SK-N-SH (cell line): ENCODE measurements around the gene CDH4. TPM values are rescaled to one million over a fixed set of nuclear protein-coding genes. Genes with fewer than 3 reads are reported as not detected.

Source experiments
- CTCF ChIA-PET: fragments of 300-600, 350-600 bp; formaldehyde crosslinking; extraction: SDS; loops from one replicate; lab custom pipeline; 2021; lab: Yijun Ruan, JAX
- POLR2A ChIA-PET: fragments of 350-600 bp; sonication (Branson Sonifier 250); formaldehyde crosslinking; extraction: SDS; loops from one replicate; lab custom pipeline; 2020; ENCODE audit warnings: antibody characterized with exemption, inconsistent platforms; lab: Yijun Ruan, JAX
- DNase-seq: peaks from one replicate; pipeline ENCODE4 v3.0.0; 2012
- H2AFZ ChIP-seq: fragments of 200-600 bp; sonication (generic); 2 replicates; pipeline ENCODE4 v1.8.1; 2016; ENCODE audit warnings: antibody characterized with exemption, mild to moderate bottlenecking, low read depth
- H3F3A ChIP-seq: fragments of 200-600 bp; sonication (generic); replicated peaks from 2 replicates; pipeline ENCODE3; 2016; ENCODE audit warnings: antibody characterized with exemption, mild to moderate bottlenecking; ENCODE audit not compliant: insufficient read depth
- H3K27ac ChIP-seq, 2 experiments: fragments of 200-500 bp in 1 of 2; fragments of 200-600 bp in 1 of 2; sonication (Bioruptor generic) in 1 of 2; sonication (generic), shearing (Covaris generic) in 1 of 2; 2 replicates each; pipeline versions ENCODE4 v1.5.1 to v1.6.1; 2014 to 2016; ENCODE audit warnings: low read depth in 2 of 2, inconsistent platforms in 1 of 2, low read length in 1 of 2, mild to moderate bottlenecking in 1 of 2, mixed read lengths in 1 of 2
- H3K27me3 ChIP-seq: fragments of 200-600 bp; sonication (generic), shearing (Covaris generic); 2 replicates; pipeline ENCODE4 v1.6.1; 2016; ENCODE audit warnings: mixed run types; ENCODE audit not compliant: insufficient read depth
- H3K36me3 ChIP-seq, 2 experiments: fragments of 200-500 bp in 1 of 2; fragments of 200-600 bp in 1 of 2; sonication (Bioruptor generic) in 1 of 2; sonication (generic) in 1 of 2; replicated peaks in 1 of 2; 2 replicates each; pipeline versions ENCODE3 to v1.5.1; 2014 to 2016; ENCODE audit warnings: low read length in 1 of 2, mild to moderate bottlenecking in 1 of 2; ENCODE audit not compliant: insufficient read depth in 2 of 2, control insufficient read depth in 1 of 2
- H3K4me1 ChIP-seq, 2 experiments: fragments of 200-500 bp in 1 of 2; fragments of 200-600 bp in 1 of 2; sonication (Bioruptor generic) in 1 of 2; sonication (generic), shearing (Covaris generic) in 1 of 2; 2 replicates each; pipeline versions ENCODE4 v1.5.1 to v1.6.1; 2014 to 2016; ENCODE audit warnings: low read depth in 1 of 2, low read length in 1 of 2, mixed run types in 1 of 2; ENCODE audit not compliant: insufficient read depth in 2 of 2, control insufficient read depth in 1 of 2
- H3K4me2 ChIP-seq: fragments of 200-600 bp; sonication (generic), shearing (Covaris generic); 2 replicates; pipeline ENCODE4 v1.6.1; 2017; ENCODE audit warnings: mixed run types
- H3K4me3 ChIP-seq, 2 experiments: fragments of 200-500 bp in 1 of 2; fragments of 200-600 bp in 1 of 2; sonication (Bioruptor generic) in 1 of 2; sonication (generic), shearing (Covaris generic) in 1 of 2; 2 replicates each; pipeline versions ENCODE4 v1.5.1 to v1.8.1; 2014 to 2016; ENCODE audit warnings: low read depth in 2 of 2, inconsistent platforms in 1 of 2, low read length in 1 of 2, mild to moderate bottlenecking in 1 of 2, mixed read lengths in 1 of 2, moderate library complexity in 1 of 2
- H3K79me2 ChIP-seq: fragments of 200-600 bp; sonication (generic); 2 replicates; pipeline ENCODE4 v1.8.1; 2017; ENCODE audit warnings: mild to moderate bottlenecking; ENCODE audit not compliant: insufficient read depth
- H3K9ac ChIP-seq: fragments of 200-600 bp; sonication (generic); 2 replicates; pipeline ENCODE4 v1.6.1; 2017; ENCODE audit warnings: mixed run types
- H3K9me2 ChIP-seq: fragments of 200-600 bp; sonication (generic); 2 replicates; pipeline ENCODE4 v1.6.1; 2017; ENCODE audit warnings: mixed run types
- H3K9me3 ChIP-seq: fragments of 200-600 bp; sonication (generic); 2 replicates; pipeline ENCODE4 v1.6.1; 2017; ENCODE audit warnings: mixed run types, mild to moderate bottlenecking, moderate library complexity
- H4K20me1 ChIP-seq: fragments of 200-600 bp; sonication (generic); 2 replicates; pipeline ENCODE4 v1.6.1; 2017; ENCODE audit warnings: mild to moderate bottlenecking, mixed run types; ENCODE audit not compliant: insufficient read depth
- CHD2 ChIP-seq: fragments of 150-350 bp; IDR thresholded peaks from 2 replicates; pipeline ENCODE4 v1.6.1; 2018; ENCODE audit warnings: low read length; ENCODE audit not compliant: partially characterized antibody
- EP300 ChIP-seq, 2 experiments: IDR thresholded peaks; 2 replicates each; pipeline versions ENCODE4 v1.4.0 to v1.6.1; 2012; ENCODE audit warnings: borderline replicate concordance in 1 of 2, low read depth in 1 of 2, low read length in 1 of 2
- FOXJ3 ChIP-seq: sonication (generic); formaldehyde crosslinking; IDR thresholded peaks from 2 replicates; pipeline ENCODE4 v1.5.1; 2020; ENCODE audit warnings: mild to moderate bottlenecking, missing genetic modification reagents
- MEF2A ChIP-seq: IDR thresholded peaks from 2 replicates; pipeline ENCODE4 v1.4.0; 2012; ENCODE audit warnings: low read depth, borderline replicate concordance
- MXI1 ChIP-seq: IDR thresholded peaks from 2 replicates; pipeline ENCODE4 v1.6.1; 2012; ENCODE audit warnings: mild to moderate bottlenecking, low read depth, low read length, improper control_type of control experiment
- NFIC ChIP-seq: IDR thresholded peaks from 2 replicates; pipeline ENCODE4 v1.4.0; 2012; ENCODE audit warnings: borderline replicate concordance
- NRF1 ChIP-seq: IDR thresholded peaks from 2 replicates; pipeline ENCODE4 v1.6.1; 2012; ENCODE audit warnings: low read depth, mild to moderate bottlenecking, low read length
- RAD21 ChIP-seq: IDR thresholded peaks from 2 replicates; pipeline ENCODE4 v1.6.1; 2012; ENCODE audit warnings: mild to moderate bottlenecking, low read length
- RCOR1 ChIP-seq: fragments of 150-350 bp; IDR thresholded peaks from 2 replicates; pipeline ENCODE4 v1.6.1; 2017; ENCODE audit warnings: antibody characterized with exemption, low read length
- RXRA ChIP-seq: IDR thresholded peaks from 2 replicates; pipeline ENCODE4 v1.4.0; 2012; ENCODE audit warnings: low read depth, mild to moderate bottlenecking, borderline replicate concordance
- SMC3 ChIP-seq: IDR thresholded peaks from 2 replicates; pipeline ENCODE4 v1.6.1; 2012; ENCODE audit warnings: low read depth, low read length, improper control_type of control experiment
- TCF12 ChIP-seq: IDR thresholded peaks from 2 replicates; pipeline ENCODE4 v1.4.0; 2012
- TEAD4 ChIP-seq: IDR thresholded peaks from 2 replicates; pipeline ENCODE4 v1.4.0; 2012; ENCODE audit warnings: mild to moderate bottlenecking, borderline replicate concordance; ENCODE audit not compliant: insufficient read depth
- WGBS: methylation state at CpG from one replicate; pipeline ENCODE4 v1.1.6; 2017; ENCODE audit warnings: low lambda C conversion rate; 5-methylcytosine and 5-hydroxymethylcytosine counted together
- polyA plus RNA-seq, 3 experiments: library from polyadenylated mRNA; depleted of rRNA; stranded (reverse); fragments of >200 nt; gene quantifications; 2 replicates each; pipeline ENCODE4 v1.2.3, GENCODE V29; 2012
- TF ChIP-seq, protein P1 (sequence below): IDR thresholded peaks from 2 replicates; pipeline ENCODE4 v1.4.0; 2012; ENCODE audit warnings: low read depth
- TF ChIP-seq, protein P2 (sequence below): IDR thresholded peaks from 2 replicates; pipeline ENCODE4 v1.4.0; 2012; ENCODE audit warnings: low read depth, borderline replicate concordance
- TF ChIP-seq, protein P3 (sequence below): fragments of 150-350 bp; IDR thresholded peaks from 2 replicates; pipeline ENCODE4 v1.6.1; 2016; ENCODE audit warnings: mild to moderate bottlenecking, low read depth, low read length
- TF ChIP-seq, protein P4 (sequence below): fragments of 200-600 bp; sonication (generic); IDR thresholded peaks from 2 replicates; pipeline ENCODE4 v1.6.1; 2017; ENCODE audit warnings: antibody characterized with exemption, mild to moderate bottlenecking, moderate library complexity
- TF ChIP-seq, protein P5 (sequence below): fragments of 150-350 bp; IDR thresholded peaks from 2 replicates; pipeline ENCODE4 v1.6.1; 2017; ENCODE audit warnings: antibody characterized with exemption, low read length, low read depth, borderline replicate concordance

CDH4 gene
- polyA plus RNA-seq, 1 of the 3 experiments (the other 2 are of a cell fraction): not detected

DNA sequence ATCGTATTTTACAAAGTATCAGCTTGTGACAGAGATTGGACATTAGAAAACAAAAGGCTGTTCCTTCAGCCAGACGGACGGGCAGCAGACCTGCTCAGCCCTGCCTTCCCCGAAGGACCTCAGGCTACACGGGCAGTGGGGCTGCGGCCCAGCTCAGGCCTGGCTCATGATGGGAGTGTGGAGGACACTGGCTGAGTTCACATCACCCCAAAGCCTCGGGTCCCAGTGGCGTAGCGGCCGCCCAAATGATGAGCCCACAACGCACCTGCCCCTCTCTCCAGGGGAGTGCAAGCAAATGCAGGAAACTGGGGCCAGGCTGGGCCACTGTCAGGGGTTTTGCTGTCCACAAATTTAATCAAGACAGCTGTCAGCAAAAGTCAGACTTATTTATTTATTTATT, 456.8 kb downstream of the CDH4 start:
- Histone ChIP-seq H3K4me3 (no peak overlapping the region), H3K4me1 (no peaks in the 10 kb centered on the region), H3K9me2 (no peaks in the 10 kb centered on the region), H3F3A (no peaks in the 10 kb centered on the region), H3K27ac (no peak overlapping the region), H3K36me3 (no peaks in the 10 kb centered on the region)
- CTCF ChIA-PET: no interaction called here
- no peak for DNase-seq
- TF ChIP-seq TEAD4 (no peak), SMC3 (no peak)
- TF ChIP-seq, protein P1, sequence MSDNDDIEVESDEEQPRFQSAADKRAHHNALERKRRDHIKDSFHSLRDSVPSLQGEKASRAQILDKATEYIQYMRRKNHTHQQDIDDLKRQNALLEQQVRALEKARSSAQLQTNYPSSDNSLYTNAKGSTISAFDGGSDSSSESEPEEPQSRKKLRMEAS: no peak
- TF ChIP-seq, all 33 proteins: peak for 0
- H3K9ac ChIP-seq: no peak overlapping the region
- 53% methylated on average over 10 of the region's 11 CpGs for WGBS
- no peak overlapping the region for H3K4me2 ChIP-seq
- no peaks in the 10 kb centered on the region for H3K79me2 ChIP-seq
- H2AFZ ChIP-seq: no peak overlapping the region
- no peaks in the 10 kb centered on the region for H3K9me3 ChIP-seq
- no peaks in the 10 kb centered on the region for H3K27me3 ChIP-seq
- POLR2A ChIA-PET: no interaction called here
- H4K20me1 ChIP-seq: no peaks in the 10 kb centered on the region

DNA sequence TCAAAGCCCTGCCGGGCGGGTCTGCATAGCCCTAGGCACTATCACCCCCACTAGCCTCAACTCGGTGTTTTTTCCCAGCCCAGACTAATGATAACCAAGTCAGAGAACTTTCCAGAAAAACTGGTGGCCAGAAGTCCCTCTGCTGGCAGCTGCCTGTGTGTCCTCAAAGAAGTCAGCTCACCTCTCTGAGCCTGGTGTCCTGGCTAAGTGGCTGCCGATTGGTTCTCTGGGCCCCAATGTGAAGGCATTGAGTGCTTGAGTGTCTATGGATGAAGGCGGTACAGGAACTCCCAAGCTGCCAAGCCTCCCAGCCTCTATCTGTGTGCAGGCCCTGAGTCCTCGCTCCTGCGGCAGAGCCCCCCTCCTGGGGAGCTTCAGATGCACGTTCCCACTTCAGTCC, 458.0 kb downstream of the CDH4 start:
- no peak for DNase-seq
- Histone ChIP-seq H3K9me3 (no peaks in the 10 kb centered on the region), H3F3A (no peaks in the 10 kb centered on the region), H3K27me3 (no peaks in the 10 kb centered on the region), H2AFZ (no peak overlapping the region), H3K27ac (no peak overlapping the region), H3K9ac (no peak overlapping the region), H3K4me3 (no peak overlapping the region), H3K36me3 (no peaks in the 10 kb centered on the region), H3K9me2 (no peaks in the 10 kb centered on the region), H3K4me1 (no peaks in the 10 kb centered on the region), H3K79me2 (no peaks in the 10 kb centered on the region), H4K20me1 (no peaks in the 10 kb centered on the region), H3K4me2 (no peak overlapping the region)
- ChIA-PET POLR2A (no interaction called here), CTCF (no interaction called here)
- TF ChIP-seq, protein P1: no peak
- TF ChIP-seq, protein P2, sequence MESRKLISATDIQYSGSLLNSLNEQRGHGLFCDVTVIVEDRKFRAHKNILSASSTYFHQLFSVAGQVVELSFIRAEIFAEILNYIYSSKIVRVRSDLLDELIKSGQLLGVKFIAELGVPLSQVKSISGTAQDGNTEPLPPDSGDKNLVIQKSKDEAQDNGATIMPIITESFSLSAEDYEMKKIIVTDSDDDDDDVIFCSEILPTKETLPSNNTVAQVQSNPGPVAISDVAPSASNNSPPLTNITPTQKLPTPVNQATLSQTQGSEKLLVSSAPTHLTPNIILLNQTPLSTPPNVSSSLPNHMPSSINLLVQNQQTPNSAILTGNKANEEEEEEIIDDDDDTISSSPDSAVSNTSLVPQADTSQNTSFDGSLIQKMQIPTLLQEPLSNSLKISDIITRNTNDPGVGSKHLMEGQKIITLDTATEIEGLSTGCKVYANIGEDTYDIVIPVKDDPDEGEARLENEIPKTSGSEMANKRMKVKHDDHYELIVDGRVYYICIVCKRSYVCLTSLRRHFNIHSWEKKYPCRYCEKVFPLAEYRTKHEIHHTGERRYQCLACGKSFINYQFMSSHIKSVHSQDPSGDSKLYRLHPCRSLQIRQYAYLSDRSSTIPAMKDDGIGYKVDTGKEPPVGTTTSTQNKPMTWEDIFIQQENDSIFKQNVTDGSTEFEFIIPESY: no peak
- TF ChIP-seq NFIC (no peak), MXI1 (no peak), EP300 (IDR thresholded peaks at IDR 0.05; ENCODE audit: borderline replicate concordance in 1 of 2, low read depth in 1 of 2, low read length in 1 of 2) (no peak), CHD2 (no peak), RCOR1 (no peak), FOXJ3 (CRISPR knock-in tag) (no peak), RXRA (no peak), SMC3 (no peak), TCF12 (no peak), NRF1 (no peak), RAD21 (no peak), MEF2A (no peak)
- TF ChIP-seq, protein P3, sequence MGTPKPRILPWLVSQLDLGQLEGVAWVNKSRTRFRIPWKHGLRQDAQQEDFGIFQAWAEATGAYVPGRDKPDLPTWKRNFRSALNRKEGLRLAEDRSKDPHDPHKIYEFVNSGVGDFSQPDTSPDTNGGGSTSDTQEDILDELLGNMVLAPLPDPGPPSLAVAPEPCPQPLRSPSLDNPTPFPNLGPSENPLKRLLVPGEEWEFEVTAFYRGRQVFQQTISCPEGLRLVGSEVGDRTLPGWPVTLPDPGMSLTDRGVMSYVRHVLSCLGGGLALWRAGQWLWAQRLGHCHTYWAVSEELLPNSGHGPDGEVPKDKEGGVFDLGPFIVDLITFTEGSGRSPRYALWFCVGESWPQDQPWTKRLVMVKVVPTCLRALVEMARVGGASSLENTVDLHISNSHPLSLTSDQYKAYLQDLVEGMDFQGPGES: no peak
- TF ChIP-seq, protein P4, sequence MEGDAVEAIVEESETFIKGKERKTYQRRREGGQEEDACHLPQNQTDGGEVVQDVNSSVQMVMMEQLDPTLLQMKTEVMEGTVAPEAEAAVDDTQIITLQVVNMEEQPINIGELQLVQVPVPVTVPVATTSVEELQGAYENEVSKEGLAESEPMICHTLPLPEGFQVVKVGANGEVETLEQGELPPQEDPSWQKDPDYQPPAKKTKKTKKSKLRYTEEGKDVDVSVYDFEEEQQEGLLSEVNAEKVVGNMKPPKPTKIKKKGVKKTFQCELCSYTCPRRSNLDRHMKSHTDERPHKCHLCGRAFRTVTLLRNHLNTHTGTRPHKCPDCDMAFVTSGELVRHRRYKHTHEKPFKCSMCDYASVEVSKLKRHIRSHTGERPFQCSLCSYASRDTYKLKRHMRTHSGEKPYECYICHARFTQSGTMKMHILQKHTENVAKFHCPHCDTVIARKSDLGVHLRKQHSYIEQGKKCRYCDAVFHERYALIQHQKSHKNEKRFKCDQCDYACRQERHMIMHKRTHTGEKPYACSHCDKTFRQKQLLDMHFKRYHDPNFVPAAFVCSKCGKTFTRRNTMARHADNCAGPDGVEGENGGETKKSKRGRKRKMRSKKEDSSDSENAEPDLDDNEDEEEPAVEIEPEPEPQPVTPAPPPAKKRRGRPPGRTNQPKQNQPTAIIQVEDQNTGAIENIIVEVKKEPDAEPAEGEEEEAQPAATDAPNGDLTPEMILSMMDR: no peak
- TF ChIP-seq, protein P5, sequence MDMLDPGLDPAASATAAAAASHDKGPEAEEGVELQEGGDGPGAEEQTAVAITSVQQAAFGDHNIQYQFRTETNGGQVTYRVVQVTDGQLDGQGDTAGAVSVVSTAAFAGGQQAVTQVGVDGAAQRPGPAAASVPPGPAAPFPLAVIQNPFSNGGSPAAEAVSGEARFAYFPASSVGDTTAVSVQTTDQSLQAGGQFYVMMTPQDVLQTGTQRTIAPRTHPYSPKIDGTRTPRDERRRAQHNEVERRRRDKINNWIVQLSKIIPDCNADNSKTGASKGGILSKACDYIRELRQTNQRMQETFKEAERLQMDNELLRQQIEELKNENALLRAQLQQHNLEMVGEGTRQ: no peak
- WGBS: 39% methylated on average over 7 of the region's 8 CpGs
